MM.1S (cell line): ENCODE measurements around the gene NTPCR.

ENCODE experiments used
- DNase-seq: peaks from one replicate; pipeline ENCODE4 v3.0.0-alpha.2; 2015
- H2AFZ ChIP-seq: fragments of 300-600 bp; sonication (generic); 2 replicates; pipeline ENCODE4 v1.6.0; 2016; ENCODE audit warnings: antibody characterized with exemption, low read length
- H3F3A ChIP-seq: fragments of 300-600 bp; sonication (generic); 2 replicates; pipeline ENCODE4 v1.6.1; 2016; ENCODE audit warnings: mild to moderate bottlenecking, antibody characterized with exemption, low read length, moderate library complexity, mixed read lengths; ENCODE audit not compliant: insufficient read depth
- H3K27ac ChIP-seq: fragments of 300-600 bp; sonication (generic); 2 replicates; pipeline ENCODE4 v1.5.1; 2016; ENCODE audit warnings: mild to moderate bottlenecking, low read length
- H3K27me3 ChIP-seq: fragments of 300-600 bp; sonication (generic); replicated peaks from 2 replicates; pipeline ENCODE4 v1.6.0; 2016; ENCODE audit warnings: low read length; ENCODE audit not compliant: insufficient read depth
- H3K36me3 ChIP-seq: fragments of 300-600 bp; sonication (generic); replicated peaks from 2 replicates; pipeline ENCODE4 v1.6.1; 2016; ENCODE audit warnings: mild to moderate bottlenecking, low read length, mixed read lengths; ENCODE audit not compliant: insufficient read depth
- H3K4me1 ChIP-seq: fragments of 300-600 bp; sonication (generic); 2 replicates; pipeline ENCODE4 v1.6.1; 2016; ENCODE audit warnings: low read length, mixed read lengths
- H3K4me2 ChIP-seq: fragments of 300-600 bp; sonication (generic); 2 replicates; pipeline ENCODE4 v1.6.0; 2016; ENCODE audit warnings: low read depth, low read length
- H3K4me3 ChIP-seq: fragments of 300-600 bp; sonication (generic); 2 replicates; pipeline ENCODE4 v1.5.1; 2016; ENCODE audit warnings: low read length, mixed read lengths
- H3K79me2 ChIP-seq: fragments of 300-600 bp; sonication (generic); 2 replicates; pipeline ENCODE4 v1.6.1; 2016; ENCODE audit warnings: mixed run types, low read length, mixed read lengths
- H3K9ac ChIP-seq: fragments of 300-600 bp; sonication (generic); 2 replicates; pipeline ENCODE4 v1.6.1; 2016; ENCODE audit warnings: low read length, mixed read lengths
- H3K9me2 ChIP-seq: fragments of 300-600 bp; sonication (generic); replicated peaks from 2 replicates; pipeline ENCODE4 v1.6.1; 2016; ENCODE audit warnings: mild to moderate bottlenecking, low read length, mixed read lengths; ENCODE audit not compliant: insufficient read depth
- H3K9me3 ChIP-seq: fragments of 300-600 bp; sonication (generic); replicated peaks from 2 replicates; pipeline ENCODE4 v1.6.1; 2016; ENCODE audit warnings: mild to moderate bottlenecking, low read length, mixed read lengths; ENCODE audit not compliant: insufficient read depth
- H4K20me1 ChIP-seq: fragments of 300-600 bp; sonication (generic); 2 replicates; pipeline ENCODE4 v1.6.1; 2016; ENCODE audit warnings: mild to moderate bottlenecking, low read length, moderate library complexity, mixed read lengths; ENCODE audit not compliant: insufficient read depth
- CTCF ChIP-seq: fragments of 300-600 bp; sonication (generic); IDR thresholded peaks from 2 replicates; pipeline ENCODE4 v1.5.1; 2016; ENCODE audit warnings: antibody characterized with exemption, low read length, mixed read lengths
- EZH2 ChIP-seq: fragments of 300-600 bp; sonication (generic); optimal IDR thresholded peaks from 2 replicates; pipeline ENCODE3; 2017; ENCODE audit warnings: low read depth, mild to moderate bottlenecking, antibody characterized with exemption, low read length, mixed read lengths
- EZH2phosphoT487 ChIP-seq: fragments of 300-600 bp; sonication (generic); IDR thresholded peaks from 2 replicates; pipeline ENCODE4 v1.6.1; 2018; ENCODE audit warnings: antibody characterized with exemption, low read length

The NTPCR gene

GRCh38 chr1:233031521-233031920, 81.1 kb downstream of the NTPCR start:
- Histone ChIP-seq H3K4me3 (no peak overlapping the region), H3K79me2 (no peaks in the 10 kb centered on the region), H3K4me2 (no peak overlapping the region), H3K9me2 (no peaks in the 10 kb centered on the region), H2AFZ (no peak overlapping the region), H3K27ac (no peak overlapping the region), H4K20me1 (no peaks in the 10 kb centered on the region), H3K27me3 (no peaks in the 10 kb centered on the region), H3F3A (no peaks in the 10 kb centered on the region), H3K4me1 (no peaks in the 10 kb centered on the region), H3K9ac (no peak overlapping the region), H3K9me3 (no peaks in the 10 kb centered on the region), H3K36me3 (no peaks in the 10 kb centered on the region)
- no peak for TF ChIP-seq EZH2phosphoT487
- TF ChIP-seq EZH2 = no peak
- no peak for TF ChIP-seq CTCF
- no peak for DNase-seq

GRCh38 chr1:233032916-233033315, 82.5 kb downstream of the NTPCR start:
- no peak overlapping the region for H3K9ac ChIP-seq
- H3F3A ChIP-seq = no peaks in the 10 kb centered on the region
- no peaks in the 10 kb centered on the region for H3K9me3 ChIP-seq
- no peak overlapping the region for H3K4me3 ChIP-seq
- no peaks in the 10 kb centered on the region for H3K79me2 ChIP-seq
- no peaks in the 10 kb centered on the region for H3K27me3 ChIP-seq
- no peaks in the 10 kb centered on the region for H4K20me1 ChIP-seq
- H3K4me2 ChIP-seq = no peak overlapping the region
- H2AFZ ChIP-seq = no peak overlapping the region
- TF ChIP-seq EZH2phosphoT487 (no peak), EZH2 (no peak), CTCF (no peak)
- H3K36me3 ChIP-seq = no peaks in the 10 kb centered on the region
- DNase-seq = no peak
- no peaks in the 10 kb centered on the region for H3K9me2 ChIP-seq
- no peak overlapping the region for H3K27ac ChIP-seq
- no peaks in the 10 kb centered on the region for H3K4me1 ChIP-seq

GRCh38 chr1:233033361-233033760, 83.0 kb downstream of the NTPCR start:
- no peaks in the 10 kb centered on the region for H3F3A ChIP-seq
- no peaks in the 10 kb centered on the region for H3K27me3 ChIP-seq
- H4K20me1 ChIP-seq = no peaks in the 10 kb centered on the region
- H3K79me2 ChIP-seq = no peaks in the 10 kb centered on the region
- no peak overlapping the region for H2AFZ ChIP-seq
- no peaks in the 10 kb centered on the region for H3K4me1 ChIP-seq
- H3K9me3 ChIP-seq = no peaks in the 10 kb centered on the region
- H3K4me3 ChIP-seq = no peak overlapping the region
- no peaks in the 10 kb centered on the region for H3K36me3 ChIP-seq
- H3K9ac ChIP-seq = no peak overlapping the region
- DNase-seq = no peak
- H3K4me2 ChIP-seq = no peak overlapping the region
- no peaks in the 10 kb centered on the region for H3K9me2 ChIP-seq
- TF ChIP-seq EZH2 (no peak), CTCF (no peak), EZH2phosphoT487 (no peak)
- H3K27ac ChIP-seq = no peak overlapping the region
